SU-DHL-6 (cell line): ENCODE data around the gene TMCC3.

Experiments used
- CTCF ChIP-seq: fragments of 200-600 bp; sonication (generic); IDR thresholded peaks from one replicate; pipeline ENCODE4 v1.5.1; 2017; ENCODE audit warnings: antibody characterized with exemption, mild to moderate bottlenecking, low read length, moderate library complexity; ENCODE audit not compliant: insufficient read depth, poor library complexity, severe bottlenecking
- EZH2phosphoT487 ChIP-seq: fragments of 200-600 bp; sonication (generic), shearing (Covaris generic); conservative IDR thresholded peaks from 2 replicates; pipeline ENCODE4 v1.6.1; 2018; ENCODE audit warnings: mild to moderate bottlenecking, antibody characterized with exemption, low read length, moderate library complexity, mixed read lengths

- TF ChIP-seq CTCF (no peak), EZH2phosphoT487 (no peak)
Observed at GRCh38 chr12:94534774-94535509, 115.4 kb downstream of the TMCC3 start.
